ENCODE data around the gene AFAP1L1.

AFAP1L1 gene

GRCh38 chr5:149300441-149300840 lies 28.8 kb downstream of the AFAP1L1 start:
- no peak for DNase-seq (ENCODE audit: extremely low spot score)
- ChIA-PET CTCF (interaction anchor here (1.6 kb wide), 1 partner anchor 8 kb away, joined by 8 read pairs; no protein-coding TSS in a partner anchor), POLR2A (interaction anchor here (1.3 to 2.0 kb wide), 2 partner anchors 28 to 45 kb away, joined by 3 to 6 read pairs; partner anchors contain the start of gene GRPEL2)
- TF ChIP-seq FOXM1 (IDR thresholded peaks at IDR 0.05; ENCODE audit: borderline replicate concordance): no peak
- no peak for TF ChIP-seq SP1 (IDR thresholded peaks at IDR 0.05)
- TF ChIP-seq PKNOX1 (IDR thresholded peaks at IDR 0.05): no peak
- no peak for TF ChIP-seq L3MBTL2 (conservative IDR thresholded peaks at IDR 0.05)
- TF ChIP-seq ZNF384 (IDR thresholded peaks at IDR 0.05): no peak
- no peak for TF ChIP-seq CTBP1 (IDR thresholded peaks at IDR 0.05; ENCODE audit: borderline replicate concordance)
- TF ChIP-seq ELF4 (IDR thresholded peaks at IDR 0.05): no peak
- TF ChIP-seq LEF1 (IDR thresholded peaks at IDR 0.05; ENCODE audit: borderline replicate concordance): no peak
- no peak for TF ChIP-seq HDGF (IDR thresholded peaks at IDR 0.05; ENCODE audit: borderline replicate concordance)
- TF ChIP-seq ARNT (IDR thresholded peaks at IDR 0.05): no peak
- TF ChIP-seq SUZ12 (IDR thresholded peaks at IDR 0.05): no peak
- TF ChIP-seq FOXK2 (IDR thresholded peaks at IDR 0.05): no peak
- TF ChIP-seq BHLHE40 (IDR thresholded peaks at IDR 0.05; ENCODE audit: borderline replicate concordance): no peak
- TF ChIP-seq NFRKB (IDR thresholded peaks at IDR 0.05): no peak
- TF ChIP-seq TARDBP (IDR thresholded peaks at IDR 0.05): no peak

- no peak for TF ChIP-seq TARDBP (IDR thresholded peaks at IDR 0.05)
- no peak for TF ChIP-seq ZNF384 (IDR thresholded peaks at IDR 0.05)
- TF ChIP-seq SUZ12 (IDR thresholded peaks at IDR 0.05): no peak
- TF ChIP-seq SP1 (IDR thresholded peaks at IDR 0.05): no peak
- no peak for TF ChIP-seq ARNT (IDR thresholded peaks at IDR 0.05)
- TF ChIP-seq ELF4 (IDR thresholded peaks at IDR 0.05): no peak
- TF ChIP-seq LEF1 (IDR thresholded peaks at IDR 0.05; ENCODE audit: borderline replicate concordance): no peak
- no peak for TF ChIP-seq FOXA1 (IDR thresholded peaks at IDR 0.05)
- no peak for TF ChIP-seq CTBP1 (IDR thresholded peaks at IDR 0.05; ENCODE audit: borderline replicate concordance)
- no peak for TF ChIP-seq BHLHE40 (IDR thresholded peaks at IDR 0.05; ENCODE audit: borderline replicate concordance)
- TF ChIP-seq NFRKB (IDR thresholded peaks at IDR 0.05): no peak
- TF ChIP-seq HDGF (IDR thresholded peaks at IDR 0.05; ENCODE audit: borderline replicate concordance): no peak
- TF ChIP-seq L3MBTL2 (conservative IDR thresholded peaks at IDR 0.05): no peak
- TF ChIP-seq FOXK2 (IDR thresholded peaks at IDR 0.05): no peak
- no peak for TF ChIP-seq PKNOX1 (IDR thresholded peaks at IDR 0.05)
- no peak for TF ChIP-seq FOXM1 (IDR thresholded peaks at IDR 0.05; ENCODE audit: borderline replicate concordance)
- DNase-seq (ENCODE audit: extremely low spot score): no peak
- CTCF ChIA-PET: interaction anchor here (0.8 kb wide), 1 partner anchor 66 kb away, joined by 3 read pairs; no protein-coding TSS in a partner anchor
- POLR2A ChIA-PET: interaction anchor here (1.3 to 2.0 kb wide), 2 partner anchors 29 to 44 kb away, joined by 3 to 6 read pairs; partner anchors contain the start of gene GRPEL2
Measured at GRCh38 chr5:149301049-149301743, 29.5 kb downstream of the AFAP1L1 start.

DNA sequence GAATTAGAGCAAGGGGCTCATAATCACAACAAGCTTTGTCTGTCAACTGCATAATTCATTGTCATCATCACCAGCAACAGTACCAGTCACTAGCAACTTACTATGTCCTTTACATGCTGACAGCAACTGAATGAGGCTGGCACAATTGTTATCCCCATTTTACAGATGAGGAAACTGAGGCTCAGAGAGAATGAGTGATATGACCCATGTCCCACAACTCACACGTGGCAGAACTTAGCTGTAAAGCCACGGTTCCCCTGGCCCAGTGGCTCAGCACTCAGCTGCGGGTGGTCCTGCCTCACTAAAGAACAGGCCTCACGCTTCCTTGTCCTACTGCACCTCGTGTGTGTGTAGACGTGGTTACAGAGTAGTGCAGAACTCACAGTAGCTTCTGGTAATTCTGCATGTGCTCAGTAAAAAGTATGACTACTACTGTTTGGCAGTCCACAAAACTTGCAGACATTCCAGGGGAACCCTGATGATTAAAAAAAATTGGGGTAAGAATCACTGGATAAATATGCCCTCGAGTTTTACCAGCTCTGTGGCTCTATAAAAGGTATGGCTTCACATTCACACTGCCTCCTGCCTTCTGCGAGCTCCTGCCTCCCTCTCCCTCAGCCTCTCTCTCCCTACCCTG lies 30.2 kb downstream of the AFAP1L1 start:
- POLR2A ChIA-PET: interaction anchor here (1.3 to 2.0 kb wide), 3 partner anchors 30 to 56 kb away, joined by 3 to 6 read pairs (median 4); partner anchors contain the start of genes GRPEL2 and PCYOX1L
- CTCF ChIA-PET: interaction anchor here (0.8 kb wide), 1 partner anchor 65 kb away, joined by 3 read pairs; no protein-coding TSS in a partner anchor
- no peak for DNase-seq (ENCODE audit: extremely low spot score)
- TF ChIP-seq PKNOX1 (IDR thresholded peaks at IDR 0.05) (no peak), NFRKB (IDR thresholded peaks at IDR 0.05) (no peak), SUZ12 (IDR thresholded peaks at IDR 0.05) (no peak), ELF4 (IDR thresholded peaks at IDR 0.05) (no peak), CTBP1 (IDR thresholded peaks at IDR 0.05; ENCODE audit: borderline replicate concordance) (no peak), ZNF384 (IDR thresholded peaks at IDR 0.05) (no peak), BHLHE40 (IDR thresholded peaks at IDR 0.05; ENCODE audit: borderline replicate concordance) (no peak), FOXM1 (IDR thresholded peaks at IDR 0.05; ENCODE audit: borderline replicate concordance) (no peak), HDGF (IDR thresholded peaks at IDR 0.05; ENCODE audit: borderline replicate concordance) (no peak), SP1 (IDR thresholded peaks at IDR 0.05) (no peak), L3MBTL2 (conservative IDR thresholded peaks at IDR 0.05) (no peak), ARNT (IDR thresholded peaks at IDR 0.05) (no peak), LEF1 (IDR thresholded peaks at IDR 0.05; ENCODE audit: borderline replicate concordance) (no peak)

GRCh38 chr5:149302641-149303040 lies 31.0 kb downstream of the AFAP1L1 start:
- ChIA-PET CTCF (interaction anchor here (0.6 kb wide), 1 partner anchor 162 kb away, joined by 3 read pairs; no protein-coding TSS in a partner anchor), POLR2A (interaction anchor here (1.3 to 2.0 kb wide), 2 partner anchors 43 to 55 kb away, joined by 4 to 6 read pairs; partner anchors contain the start of genes GRPEL2 and PCYOX1L)
- no peak for DNase-seq (ENCODE audit: extremely low spot score)
- TF ChIP-seq ARNT (IDR thresholded peaks at IDR 0.05) (no peak), SUZ12 (IDR thresholded peaks at IDR 0.05) (no peak), FOXA1 (IDR thresholded peaks at IDR 0.05) (no peak), ZNF384 (IDR thresholded peaks at IDR 0.05) (no peak), BHLHE40 (IDR thresholded peaks at IDR 0.05; ENCODE audit: borderline replicate concordance) (no peak), CTBP1 (IDR thresholded peaks at IDR 0.05; ENCODE audit: borderline replicate concordance) (no peak), L3MBTL2 (conservative IDR thresholded peaks at IDR 0.05) (no peak), PKNOX1 (IDR thresholded peaks at IDR 0.05) (no peak), SP1 (IDR thresholded peaks at IDR 0.05) (no peak)
